ENCODE data around the gene LRP1B.

The LRP1B gene

DNA sequence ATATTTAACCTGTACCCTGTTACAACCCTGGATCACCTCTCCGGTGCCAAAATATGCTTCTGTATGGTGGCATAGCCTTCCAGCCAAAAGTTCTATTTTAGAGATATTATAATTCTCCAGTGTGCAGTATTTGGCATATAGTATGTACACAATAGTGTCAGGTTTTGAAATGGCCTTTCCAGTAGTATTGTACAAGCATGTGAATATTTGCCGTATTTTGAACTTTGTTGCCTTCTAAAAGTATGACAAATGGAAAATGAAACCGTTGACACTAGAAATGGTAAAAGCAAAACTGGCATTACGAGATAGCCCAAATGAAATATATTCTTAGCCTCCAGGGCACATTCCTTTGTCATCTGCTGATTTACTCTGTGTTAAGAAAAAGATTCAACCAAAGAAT, 431.2 kb downstream of the LRP1B start:
- DNase-seq (ENCODE audit: low read depth in 1 of 2, low spot score in 1 of 2): no peak

DNA sequence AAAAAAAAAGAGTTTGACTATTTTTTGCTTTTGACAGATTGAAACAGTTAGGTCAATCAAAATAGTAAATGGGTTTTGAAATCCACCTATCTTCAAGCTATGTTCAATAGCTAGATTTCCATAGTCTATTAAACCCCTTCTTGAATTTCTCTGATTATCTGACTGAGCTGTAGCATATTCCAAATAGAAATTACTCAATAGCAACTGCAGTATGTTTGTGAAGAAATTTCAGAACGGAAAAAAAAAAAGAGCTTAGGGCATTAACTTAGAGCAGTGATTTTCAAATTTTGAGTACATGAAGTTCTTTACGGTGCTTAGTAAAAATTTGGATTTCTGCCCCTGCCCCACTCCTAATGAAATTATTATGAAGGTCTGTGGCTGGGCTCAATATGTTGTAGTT, 432.3 kb downstream of the LRP1B start:
- no peak for DNase-seq (ENCODE audit: low read depth in 1 of 2, low spot score in 1 of 2)

DNA sequence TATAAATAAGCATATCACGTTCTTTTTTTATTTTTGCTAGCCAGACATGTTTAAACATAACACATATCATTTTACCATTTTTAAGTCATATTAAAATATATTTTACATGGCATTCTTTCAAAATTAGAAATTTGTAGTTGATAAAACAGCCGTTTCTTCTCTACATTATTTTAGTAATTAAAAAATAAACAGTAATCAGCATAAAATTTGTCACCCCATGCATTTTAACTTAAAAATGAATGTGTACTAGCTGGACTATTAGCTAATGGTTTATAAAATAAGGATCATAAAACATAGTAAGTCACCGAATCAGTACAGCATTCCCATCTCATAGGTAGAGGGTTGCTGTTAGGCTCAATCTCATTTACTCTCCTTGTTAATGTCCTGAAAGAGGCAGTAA, 433.8 kb downstream of the LRP1B start:
- no peak for DNase-seq (ENCODE audit: low read depth in 1 of 2, low spot score in 1 of 2)

DNA sequence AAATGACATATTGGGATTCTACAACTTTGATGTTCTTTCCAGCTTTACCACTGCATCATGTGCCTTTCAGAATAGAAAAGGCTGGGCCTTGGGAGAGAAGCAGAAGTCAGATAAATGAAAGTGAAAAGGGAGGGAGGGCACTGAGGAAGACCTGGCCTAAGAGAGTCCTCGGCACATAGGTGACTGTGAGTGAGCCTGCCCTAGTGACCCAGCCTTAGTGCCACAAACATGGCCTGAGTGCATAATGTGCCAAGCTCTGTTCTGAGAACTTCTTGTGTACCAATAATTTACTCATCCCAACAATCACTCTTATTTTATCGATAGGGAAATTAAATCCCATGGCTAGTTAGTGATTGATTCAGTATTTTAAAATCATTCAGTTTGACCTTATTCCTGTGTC, 436.6 kb downstream of the LRP1B start:
- DNase-seq (ENCODE audit: low read depth in 1 of 2, low spot score in 1 of 2): no peak

DNA sequence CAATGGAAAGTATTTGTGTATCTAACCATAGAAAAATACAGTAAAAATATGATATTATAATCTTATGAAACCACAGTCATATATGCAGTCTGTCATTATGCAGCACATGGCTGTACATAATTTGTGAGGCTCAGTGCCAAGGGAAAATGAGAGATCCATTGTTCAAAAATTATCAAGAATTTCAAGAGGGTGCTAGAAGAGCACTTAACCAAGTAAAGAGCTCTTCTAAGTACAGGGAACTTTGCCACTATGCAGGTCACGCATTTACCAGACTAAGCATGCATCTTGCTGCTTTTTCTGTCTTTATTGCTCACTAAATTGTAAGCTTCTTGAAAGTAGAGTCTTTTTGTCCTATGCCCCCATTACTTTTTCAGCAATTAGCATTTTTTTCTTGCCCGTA, 438.0 kb downstream of the LRP1B start:
- DNase-seq (ENCODE audit: low read depth in 1 of 2, low spot score in 1 of 2): no peak

DNA sequence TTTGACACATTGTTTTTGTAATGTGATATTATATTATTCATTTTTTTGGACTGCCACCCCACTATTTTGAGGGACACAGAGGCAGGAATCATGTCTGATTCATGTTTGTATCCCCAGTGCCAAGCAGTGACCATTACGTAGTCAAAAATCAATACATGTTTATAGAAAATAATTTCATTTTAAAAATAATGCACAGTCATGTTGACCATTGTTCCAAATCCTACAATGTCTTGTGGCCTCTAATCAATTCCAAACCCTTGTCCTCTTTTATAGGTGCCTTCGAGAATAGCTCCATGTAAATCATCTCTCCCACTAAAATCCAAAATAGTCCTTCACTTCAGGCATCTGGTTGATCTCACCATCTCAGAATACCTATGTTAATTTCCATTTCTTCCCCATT, 454.7 kb downstream of the LRP1B start:
- no peak for DNase-seq (ENCODE audit: low read depth in 1 of 2, low spot score in 1 of 2)

DNA sequence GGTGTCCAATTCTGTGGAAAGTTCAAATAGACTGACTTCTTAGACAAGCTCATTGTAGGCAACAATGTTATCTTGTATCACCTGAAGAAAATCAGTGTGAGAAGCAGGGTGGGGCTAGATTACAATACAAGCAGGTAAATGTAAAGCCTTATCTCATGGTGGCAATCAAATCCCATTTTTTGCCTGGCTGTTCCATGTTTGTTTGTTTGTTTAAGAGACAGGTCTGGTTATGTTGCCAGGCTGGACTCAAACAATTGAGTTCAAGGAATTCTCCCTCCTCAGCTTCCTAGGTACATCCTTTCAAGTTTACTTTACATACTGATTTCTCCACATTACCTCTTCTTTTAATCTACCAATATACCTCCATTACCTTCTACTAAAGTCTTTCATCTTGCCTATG, 464.6 kb downstream of the LRP1B start:
- DNase-seq (ENCODE audit: low read depth in 1 of 2, low spot score in 1 of 2): no peak

DNA sequence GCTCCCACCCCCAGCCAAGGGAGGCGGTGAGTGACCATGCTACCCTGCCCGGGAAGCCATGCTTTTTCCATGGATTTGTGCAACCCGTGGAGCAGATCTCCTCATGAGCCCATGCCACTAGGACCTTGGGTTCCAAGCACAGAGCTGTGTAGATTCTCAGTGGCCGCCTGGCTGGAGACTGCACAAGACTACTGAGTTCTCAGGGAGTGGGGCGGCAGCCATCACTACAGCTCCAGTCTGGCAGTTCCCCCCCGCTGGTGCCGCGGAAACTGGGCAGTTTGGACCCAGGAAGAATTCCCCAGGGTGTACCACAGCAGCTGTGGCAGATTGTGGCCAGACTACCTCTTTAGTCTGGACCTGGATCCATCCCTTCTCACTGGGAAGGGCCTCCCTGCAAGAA, 470.6 kb downstream of the LRP1B start:
- no peak for DNase-seq (ENCODE audit: low read depth in 1 of 2, low spot score in 1 of 2)

DNA sequence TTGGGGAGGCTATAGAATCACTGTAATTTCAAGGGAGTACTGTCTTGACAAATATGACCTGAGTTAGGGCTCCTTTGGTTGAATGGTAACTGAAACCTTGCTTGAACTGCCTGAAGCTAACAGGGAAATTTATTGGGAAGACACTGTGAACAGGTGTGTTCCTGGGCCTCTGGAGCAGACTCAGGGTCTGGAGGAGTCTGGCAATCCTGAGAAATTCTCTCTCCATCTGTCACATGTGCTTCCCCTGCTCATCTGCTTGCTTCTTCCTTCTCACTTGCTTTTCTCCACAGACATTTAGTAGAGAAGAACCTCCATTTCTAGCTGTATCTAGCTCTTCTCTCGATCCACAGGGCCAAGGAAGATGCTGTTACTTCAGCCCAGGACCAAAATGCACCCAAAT, 476.5 kb downstream of the LRP1B start:
- DNase-seq (ENCODE audit: low read depth in 1 of 2, low spot score in 1 of 2): no peak

DNA sequence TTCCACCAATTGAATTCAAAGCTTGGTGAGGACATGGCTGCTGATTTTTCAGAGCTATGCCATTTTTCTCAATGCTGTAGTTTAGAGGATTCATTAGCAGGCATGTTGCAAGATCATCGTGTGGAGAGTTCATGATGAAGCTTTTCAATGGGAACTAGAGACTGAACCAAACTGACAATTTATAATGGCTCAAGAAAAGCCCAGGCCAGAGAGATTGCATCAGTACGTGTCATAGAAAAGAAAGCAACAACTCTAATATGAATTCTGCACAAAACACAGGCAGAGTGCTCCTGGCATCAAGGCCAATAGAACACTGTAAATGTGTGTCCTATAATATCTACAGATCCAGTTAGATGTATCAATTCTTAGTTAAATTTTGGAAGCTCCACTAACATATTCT, 477.6 kb downstream of the LRP1B start:
- DNase-seq (ENCODE audit: low read depth in 1 of 2, low spot score in 1 of 2): no peak

DNA sequence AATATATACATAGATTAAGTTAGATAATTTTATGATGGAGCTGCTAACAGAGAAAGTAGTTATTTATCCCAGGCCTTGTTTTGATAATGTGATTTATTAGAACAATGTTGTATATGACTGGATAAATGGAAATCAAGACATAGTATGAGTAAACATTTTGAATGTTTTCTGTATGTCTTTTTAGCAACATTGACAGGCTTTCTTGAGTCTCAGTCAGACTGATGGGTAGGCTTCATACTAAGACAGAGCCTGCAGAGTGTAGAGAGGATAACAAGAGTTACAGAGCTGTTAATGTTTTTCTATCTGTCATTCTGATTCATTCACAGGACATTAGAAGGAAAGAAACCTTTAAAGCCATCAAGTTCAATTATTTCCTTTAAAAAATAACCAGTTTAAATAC, 478.5 kb downstream of the LRP1B start:
- no peak for DNase-seq (ENCODE audit: low read depth in 1 of 2, low spot score in 1 of 2)

DNA sequence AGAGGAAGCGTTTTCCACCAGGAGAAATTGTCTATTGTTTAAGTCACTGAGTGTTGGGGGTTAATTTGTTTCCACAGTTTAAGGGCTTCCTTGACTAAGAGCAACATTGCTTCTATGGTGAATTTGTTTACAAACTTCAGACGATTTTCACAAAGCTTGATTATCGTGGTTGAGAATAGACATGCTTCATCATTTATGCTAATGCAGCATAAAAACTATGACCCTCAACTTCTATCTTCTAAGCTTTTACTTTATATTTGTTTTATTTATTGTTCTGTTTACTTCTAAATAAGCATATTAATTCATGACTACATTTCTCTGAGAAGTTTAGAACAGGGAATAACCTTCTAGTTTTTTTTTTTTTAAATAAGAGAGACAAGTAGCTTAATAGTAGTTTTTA, 483.5 kb downstream of the LRP1B start:
- DNase-seq (ENCODE audit: low read depth in 1 of 2, low spot score in 1 of 2): no peak

DNA sequence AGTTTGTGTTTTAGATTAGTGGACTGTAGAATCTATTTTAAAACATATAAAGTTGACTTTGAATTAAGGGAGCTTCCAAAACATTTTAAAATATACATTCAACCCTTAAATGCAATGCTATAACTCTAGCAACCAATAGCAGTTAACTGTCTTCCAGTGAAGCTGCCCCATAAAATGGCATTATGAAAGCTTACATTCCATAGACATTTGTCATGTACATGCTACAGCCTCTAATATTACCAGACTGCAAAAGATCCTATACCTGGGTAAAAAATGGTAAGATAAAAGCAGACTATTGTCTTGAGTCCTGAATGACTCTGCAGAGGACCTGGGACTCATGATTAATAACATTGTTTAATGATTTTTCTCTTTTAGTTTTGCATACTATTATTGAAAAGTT, 489.4 kb downstream of the LRP1B start:
- no peak for DNase-seq (ENCODE audit: low read depth in 1 of 2, low spot score in 1 of 2)

DNA sequence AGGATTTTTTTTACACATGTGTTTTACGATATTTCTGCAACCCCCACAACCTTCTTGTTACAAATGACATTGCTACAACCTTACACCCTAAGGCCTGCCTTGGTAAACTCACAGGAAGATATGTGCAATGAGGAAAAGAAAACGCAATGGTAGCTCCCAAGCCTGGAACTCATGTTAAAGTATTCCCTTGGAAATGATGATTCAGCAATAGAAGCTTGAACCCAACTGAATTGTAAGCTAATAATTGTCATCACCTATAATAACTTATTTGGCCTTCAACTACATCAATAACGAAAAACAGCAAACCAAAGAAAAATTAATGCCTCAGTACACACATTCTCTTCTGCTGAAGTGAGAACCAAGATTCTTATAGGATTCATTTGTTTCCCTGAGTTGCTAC, 491.0 kb downstream of the LRP1B start:
- DNase-seq (ENCODE audit: low read depth in 1 of 2, low spot score in 1 of 2): no peak

DNA sequence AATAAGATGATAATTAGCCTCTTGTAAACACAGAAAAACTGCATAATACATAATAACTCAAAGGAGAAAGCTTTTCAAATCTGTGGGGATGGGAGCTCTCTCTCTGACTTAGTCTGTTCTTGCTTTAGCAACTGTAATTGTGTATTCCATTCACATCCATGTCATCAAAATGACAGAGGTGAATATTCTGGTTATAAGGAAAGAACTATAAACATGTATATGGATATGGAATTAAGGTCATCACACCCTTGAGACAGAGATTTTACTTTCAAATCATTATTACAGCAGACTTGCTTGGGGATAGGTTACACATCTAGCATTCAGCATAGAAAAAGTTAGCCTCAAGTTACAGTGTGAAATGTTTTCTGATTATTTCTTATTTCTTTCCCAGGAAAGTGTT, 497.7 kb downstream of the LRP1B start:
- DNase-seq (ENCODE audit: low read depth in 1 of 2, low spot score in 1 of 2): no peak

DNA sequence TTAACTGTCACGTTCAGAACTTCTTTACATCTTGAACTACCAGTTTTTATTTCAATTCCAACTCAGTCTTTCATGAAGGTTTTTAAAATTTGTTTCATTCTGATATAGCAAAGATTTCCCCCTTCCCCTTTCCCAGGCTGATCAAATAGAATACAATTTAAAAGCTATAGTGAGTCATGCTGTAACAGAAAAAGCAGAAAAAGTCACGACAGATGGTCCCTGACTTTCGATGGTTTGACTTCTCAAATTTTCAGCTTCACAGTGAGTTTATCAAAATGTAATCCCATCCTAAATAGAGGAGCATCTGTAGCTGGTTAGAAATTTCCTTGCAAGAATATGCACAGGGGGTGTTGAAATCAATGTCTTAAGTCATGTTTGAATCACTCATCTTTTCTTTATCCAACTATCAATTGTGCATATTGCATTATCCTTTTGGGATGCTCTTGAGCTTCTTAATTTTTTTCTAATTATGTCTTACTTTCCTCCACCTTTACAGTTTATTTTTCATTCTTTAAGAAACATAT, 500.3 kb downstream of the LRP1B start:
- DNase-seq (ENCODE audit: low read depth in 1 of 2, low spot score in 1 of 2): no peak

DNA sequence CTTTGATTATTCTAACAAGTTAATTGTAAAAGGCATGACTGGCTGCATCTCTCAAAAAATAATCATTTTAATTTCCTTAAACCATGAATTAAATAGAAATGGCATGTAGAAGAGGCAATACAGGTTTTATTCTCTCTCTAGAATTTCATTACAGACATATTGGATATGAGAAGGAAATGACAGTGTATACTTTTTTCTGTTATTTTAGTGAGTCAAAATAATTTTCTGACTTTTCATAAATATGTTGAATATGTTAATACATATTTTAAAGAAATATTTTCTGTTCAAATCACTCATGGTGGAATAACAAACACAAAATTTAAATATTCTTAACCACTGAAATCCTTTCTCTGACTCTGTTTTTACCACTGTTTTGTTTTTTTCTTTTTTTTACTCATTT, 510.4 kb downstream of the LRP1B start:
- no peak for DNase-seq (ENCODE audit: low read depth in 1 of 2, low spot score in 1 of 2)

DNA sequence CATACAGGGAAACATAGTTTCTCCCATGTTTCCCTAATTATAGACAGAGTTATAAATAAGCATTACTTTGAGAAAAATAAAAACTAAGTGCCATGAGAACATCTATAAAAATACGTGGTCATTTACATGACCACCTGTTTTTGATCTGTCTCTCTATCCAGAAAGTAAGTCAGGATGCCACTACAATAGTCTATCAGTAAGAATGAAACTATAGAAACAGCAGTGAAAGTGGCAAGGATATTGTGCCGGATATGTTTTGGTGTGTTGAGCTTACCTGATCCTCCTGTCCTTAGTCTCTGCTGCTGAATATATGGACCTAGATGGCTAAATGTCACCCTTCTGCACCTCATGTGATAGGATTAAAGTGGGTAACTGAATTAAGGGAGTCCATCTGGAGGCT, 512.4 kb downstream of the LRP1B start:
- no peak for DNase-seq (ENCODE audit: low read depth in 1 of 2, low spot score in 1 of 2)

DNA sequence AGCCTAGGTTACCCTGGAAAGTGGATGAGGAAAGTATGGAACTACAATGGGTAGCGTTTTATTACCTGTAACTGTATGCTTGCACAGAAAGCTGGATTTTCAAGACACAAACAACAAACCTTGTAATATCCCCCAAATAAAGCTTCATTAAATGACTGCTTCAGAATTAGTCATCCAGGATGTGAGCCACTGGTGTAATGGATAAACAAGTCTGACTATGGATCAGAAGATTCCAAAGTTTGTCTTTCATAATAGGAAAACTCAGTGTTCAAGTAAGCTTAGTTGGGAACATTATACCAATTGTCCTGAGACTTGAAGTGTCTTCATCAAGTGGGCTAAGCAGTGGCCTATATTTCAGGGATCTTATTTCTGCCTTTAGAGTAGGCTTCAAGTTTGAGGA, 518.8 kb downstream of the LRP1B start:
- no peak for DNase-seq (ENCODE audit: low read depth in 1 of 2, low spot score in 1 of 2)

DNA sequence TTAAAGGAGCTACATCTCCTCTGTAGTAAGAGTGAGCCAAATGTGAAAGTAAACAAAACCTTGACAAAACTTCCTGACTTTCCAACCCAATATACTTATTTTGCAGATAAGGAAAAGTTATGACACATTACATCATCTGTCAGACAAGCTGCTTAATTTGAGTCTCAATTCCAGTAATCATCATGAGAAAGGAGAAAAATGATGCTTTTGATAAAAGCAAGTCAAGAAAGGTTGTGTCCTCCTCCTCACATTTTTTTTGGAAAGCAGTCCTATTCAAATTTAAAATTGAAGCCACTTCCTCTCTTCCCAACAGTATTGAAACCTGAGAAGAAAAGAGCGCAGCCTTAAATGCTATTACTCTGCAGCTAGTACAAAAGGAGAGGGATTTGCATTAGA, 519.6 kb downstream of the LRP1B start:
- DNase-seq (ENCODE audit: low read depth in 1 of 2, low spot score in 1 of 2): no peak

DNA sequence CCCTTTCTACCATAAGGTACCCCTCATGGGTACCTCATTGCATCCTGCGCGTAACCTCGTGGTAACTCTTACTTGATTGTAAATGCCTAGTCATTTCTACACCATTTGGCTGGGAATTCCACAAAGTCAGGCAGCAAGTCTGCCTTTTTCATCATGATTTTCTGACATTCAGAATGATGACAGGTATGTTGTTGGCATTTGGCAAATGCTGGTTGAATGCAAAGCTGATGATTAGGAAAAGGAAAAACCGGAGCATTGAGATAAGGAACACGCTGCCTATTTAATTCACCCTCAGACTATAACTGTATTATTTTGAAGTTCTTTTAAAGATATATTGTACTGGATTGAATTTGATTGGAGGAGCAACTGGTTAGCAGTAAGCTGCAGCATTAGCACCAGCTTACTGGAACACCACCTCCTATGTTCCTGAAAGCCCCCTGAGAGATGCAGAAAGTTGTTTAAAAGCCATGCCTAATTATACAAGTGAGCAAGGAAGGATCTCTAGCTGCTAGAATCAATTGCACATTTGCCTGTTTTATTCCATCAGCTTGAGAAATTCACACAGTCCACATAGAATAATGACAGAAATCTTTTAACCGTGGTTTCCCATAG, 520.1 kb downstream of the LRP1B start:
- DNase-seq (ENCODE audit: low read depth in 1 of 2, low spot score in 1 of 2): no peak

DNA sequence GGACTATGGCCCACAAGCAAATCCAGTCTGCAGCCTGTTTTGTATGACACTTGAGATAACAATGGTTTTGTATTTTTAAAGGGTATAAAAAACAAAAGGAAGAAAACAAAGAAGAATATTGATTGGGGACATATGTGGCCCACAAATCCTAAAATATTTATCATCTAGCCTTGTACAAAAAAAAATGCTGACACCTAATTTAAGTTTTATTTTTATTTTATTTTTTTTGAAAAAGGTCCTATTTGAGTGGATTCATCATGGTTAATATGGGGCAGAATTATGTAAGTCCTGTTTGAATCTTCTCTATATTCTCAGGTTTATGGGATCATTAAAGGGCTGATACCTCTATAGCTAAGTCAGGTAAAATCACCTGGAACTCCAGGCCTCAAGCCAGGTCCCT, 525.7 kb downstream of the LRP1B start:
- no peak for DNase-seq (ENCODE audit: low read depth in 1 of 2, low spot score in 1 of 2)

DNA sequence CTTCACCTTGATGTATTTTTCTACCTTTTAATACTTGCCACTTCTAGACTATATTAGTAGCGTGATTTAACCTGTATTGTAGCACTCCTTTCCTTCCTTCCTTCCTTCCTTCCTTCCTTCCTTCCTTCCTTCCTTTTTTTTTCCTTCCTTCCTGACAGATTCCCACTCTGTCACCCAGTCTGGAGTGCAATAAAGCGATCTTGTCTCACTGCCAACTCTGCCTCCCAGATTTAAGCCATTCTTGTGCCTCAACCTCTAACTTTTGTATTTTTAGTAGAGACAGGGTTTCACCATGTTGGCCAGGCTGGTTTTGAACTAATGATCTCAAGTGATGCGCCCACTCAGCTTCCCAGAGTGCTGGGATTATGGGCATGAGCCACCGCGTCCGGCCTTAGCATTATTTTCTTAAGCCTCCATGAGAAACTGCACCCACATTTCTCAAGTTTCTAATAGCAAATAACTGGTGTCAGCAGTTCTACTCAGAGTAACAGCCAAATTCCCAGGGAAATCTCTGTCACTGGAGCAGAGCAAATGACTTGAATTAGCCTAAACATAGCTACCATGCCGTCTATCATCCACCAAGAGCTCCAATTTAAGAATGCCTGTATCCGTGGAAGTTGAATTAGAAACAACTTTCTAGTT, 529.2 kb downstream of the LRP1B start:
- DNase-seq (ENCODE audit: low read depth in 1 of 2, low spot score in 1 of 2): no peak
